GM18868 (cell line): ENCODE measurements around the gene TTLL7.
"Not testable (repeated sequence)": the region's sequence is repeated elsewhere in the genome, so short reads cannot be mapped to it uniquely, and the experiment has no call there.

ENCODE experiments used
- ATAC-seq: cut with Tn5 transposase; IDR thresholded peaks from one replicate; pipeline ENCODE4 v1.9.1; 2021; ENCODE audit warnings: mild to moderate bottlenecking, moderate library complexity; ENCODE audit not compliant: unreplicated experiment

Gene TTLL7

GRCh38 chr1:83931658-83932253, 67.2 kb downstream of the TTLL7 start:
- ATAC-seq: peak; percentile 90

GRCh38 chr1:83929184-83929583, 69.7 kb downstream of the TTLL7 start:
- no peak for ATAC-seq

- ATAC-seq: no peak
Observed at GRCh38 chr1:83928396-83928795, 70.5 kb downstream of the TTLL7 start.

GRCh38 chr1:83927701-83928100, 71.2 kb downstream of the TTLL7 start:
- no peak for ATAC-seq

GRCh38 chr1:83927061-83927460, 71.9 kb downstream of the TTLL7 start:
- ATAC-seq: no peak

- ATAC-seq: no peak
Observed at GRCh38 chr1:83923553-83923952, 75.4 kb downstream of the TTLL7 start.

- ATAC-seq: no peak
Observed at GRCh38 chr1:83922431-83922830, 76.5 kb downstream of the TTLL7 start.

- no peak for ATAC-seq
Observed at GRCh38 chr1:83920320-83920719, 78.6 kb downstream of the TTLL7 start.

- no peak for ATAC-seq
Observed at GRCh38 chr1:83919872-83920271, 79.1 kb downstream of the TTLL7 start.

GRCh38 chr1:83918688-83919285, 80.1 kb downstream of the TTLL7 start:
- no peak for ATAC-seq

GRCh38 chr1:83917959-83918358, 81.0 kb downstream of the TTLL7 start:
- ATAC-seq: no peak

GRCh38 chr1:83916094-83916493, 82.8 kb downstream of the TTLL7 start:
- not testable (repeated sequence) for ATAC-seq

GRCh38 chr1:83912876-83913275, 86.1 kb downstream of the TTLL7 start:
- ATAC-seq: no peak

- ATAC-seq: no peak
Observed at GRCh38 chr1:83910461-83910860, 88.5 kb downstream of the TTLL7 start.

- ATAC-seq: no peak
Observed at GRCh38 chr1:83909687-83910086, 89.2 kb downstream of the TTLL7 start.

- ATAC-seq: no peak
Observed at GRCh38 chr1:83905315-83905907, 93.5 kb downstream of the TTLL7 start.

- ATAC-seq: no peak
Observed at GRCh38 chr1:83901547-83902155, 97.3 kb downstream of the TTLL7 start.

- no peak for ATAC-seq
Observed at GRCh38 chr1:83900524-83900923, 98.4 kb downstream of the TTLL7 start.

GRCh38 chr1:83897516-83897915, 101.4 kb downstream of the TTLL7 start:
- ATAC-seq: no peak

GRCh38 chr1:83896299-83896698, 102.6 kb downstream of the TTLL7 start:
- no peak for ATAC-seq

GRCh38 chr1:83889707-83890106, 109.2 kb downstream of the TTLL7 start:
- no peak for ATAC-seq

GRCh38 chr1:83887483-83887882, 111.4 kb downstream of the TTLL7 start:
- ATAC-seq: no peak
